Bronchial epithelial cell (primary cell): ENCODE data around the gene INPP5E. TPM values are rescaled to one million over a fixed set of nuclear protein-coding genes. Genes with fewer than 3 reads are reported as not detected.

Experiments
- DNase-seq: peaks from one replicate; pipeline ENCODE4 v3.0.0-alpha.2; 2010; ENCODE audit warnings: low read depth
- FAIRE-seq: peaks from 2 replicates; lab custom pipeline; 2011; peaks lifted over from hg19 to GRCh38; lab: Jason Lieb, UNC
- H3K27me3 ChIP-seq: 2 replicates; pipeline ENCODE4 v1.5.1; 2011; ENCODE audit warnings: low read length; ENCODE audit not compliant: control insufficient read depth, insufficient read depth
- H3K36me3 ChIP-seq: 2 replicates; pipeline ENCODE4 v1.5.1; 2011; ENCODE audit warnings: low read length; ENCODE audit not compliant: control insufficient read depth, insufficient read depth
- H3K4me3 ChIP-seq: 2 replicates; pipeline ENCODE4 v1.5.1; 2011; ENCODE audit warnings: mild to moderate bottlenecking, low read depth, low read length, control low read depth
- total RNA-seq: library from RNA; depleted of rRNA; stranded (reverse); fragments of >200 nt; gene quantifications from 2 replicates; pipeline ENCODE4 v1.2.1, GENCODE V29; 2014
- TF ChIP-seq, protein P1 (sequence below): IDR thresholded peaks from 2 replicates; pipeline ENCODE4 v1.5.1; 2011; ENCODE audit warnings: mild to moderate bottlenecking, moderate library complexity, low read length, control low read depth, inconsistent platforms; ENCODE audit not compliant: insufficient read depth, severe bottlenecking

Gene INPP5E
- total RNA-seq, 1 donor from 2014 or later = 2.4 TPM

GRCh38 chr9:136485049-136486045 is 45.7 kb upstream of the INPP5E start:
- H3K27me3 ChIP-seq = no peaks in the 10 kb centered on the region
- no peak for FAIRE-seq
- TF ChIP-seq, protein P1, sequence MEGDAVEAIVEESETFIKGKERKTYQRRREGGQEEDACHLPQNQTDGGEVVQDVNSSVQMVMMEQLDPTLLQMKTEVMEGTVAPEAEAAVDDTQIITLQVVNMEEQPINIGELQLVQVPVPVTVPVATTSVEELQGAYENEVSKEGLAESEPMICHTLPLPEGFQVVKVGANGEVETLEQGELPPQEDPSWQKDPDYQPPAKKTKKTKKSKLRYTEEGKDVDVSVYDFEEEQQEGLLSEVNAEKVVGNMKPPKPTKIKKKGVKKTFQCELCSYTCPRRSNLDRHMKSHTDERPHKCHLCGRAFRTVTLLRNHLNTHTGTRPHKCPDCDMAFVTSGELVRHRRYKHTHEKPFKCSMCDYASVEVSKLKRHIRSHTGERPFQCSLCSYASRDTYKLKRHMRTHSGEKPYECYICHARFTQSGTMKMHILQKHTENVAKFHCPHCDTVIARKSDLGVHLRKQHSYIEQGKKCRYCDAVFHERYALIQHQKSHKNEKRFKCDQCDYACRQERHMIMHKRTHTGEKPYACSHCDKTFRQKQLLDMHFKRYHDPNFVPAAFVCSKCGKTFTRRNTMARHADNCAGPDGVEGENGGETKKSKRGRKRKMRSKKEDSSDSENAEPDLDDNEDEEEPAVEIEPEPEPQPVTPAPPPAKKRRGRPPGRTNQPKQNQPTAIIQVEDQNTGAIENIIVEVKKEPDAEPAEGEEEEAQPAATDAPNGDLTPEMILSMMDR = peak; percentile 94
- no peaks in the 10 kb centered on the region for H3K36me3 ChIP-seq
- DNase-seq = peak; percentile 62
- peak overlapping the region; percentile 48 for H3K4me3 ChIP-seq

- H3K27me3 ChIP-seq = no peaks in the 10 kb centered on the region
- no peak for FAIRE-seq
- DNase-seq = peak; percentile 79
- H3K4me3 ChIP-seq = peak overlapping the region; percentile 48
- TF ChIP-seq, protein P1 = no peak
- H3K36me3 ChIP-seq = peaks cover 1% of the 10 kb centered on the region
Measured at GRCh38 chr9:136484153-136485048, 44.8 kb upstream of the INPP5E start.

DNA sequence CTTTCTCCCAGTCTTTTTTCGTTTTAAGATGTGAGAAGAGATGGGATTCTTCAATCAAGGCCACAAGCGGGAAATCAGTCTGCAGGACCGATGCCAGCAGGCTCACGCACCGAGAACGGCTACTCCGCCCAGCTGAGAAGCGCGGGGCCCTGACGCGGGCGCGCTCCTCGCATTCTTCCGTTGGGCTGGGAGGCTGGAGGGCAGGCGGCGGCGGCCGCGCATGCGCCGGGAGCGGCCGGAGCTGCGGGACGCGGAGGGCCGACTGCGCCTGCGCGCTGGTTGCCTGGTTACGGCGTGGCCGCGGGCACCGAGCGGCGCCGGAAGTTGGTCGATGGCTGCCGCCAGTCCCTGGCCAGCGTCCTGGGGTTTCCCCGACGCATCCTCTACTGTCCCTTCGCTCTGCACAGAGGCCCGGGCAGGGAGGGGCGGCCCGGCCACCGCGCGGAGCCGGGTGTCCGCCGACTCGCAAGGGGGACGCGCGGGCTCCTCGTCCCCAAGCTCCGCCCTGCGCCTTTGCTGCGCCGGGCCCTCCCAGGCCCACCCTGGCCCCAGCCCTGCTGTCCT is 44.0 kb upstream of the INPP5E start:
- FAIRE-seq (no peak), DNase-seq (peak; percentile 76)
- Histone ChIP-seq H3K4me3 (peak overlapping the region; percentile 48), H3K36me3 (peaks cover 1% of the 10 kb centered on the region), H3K27me3 (no peaks in the 10 kb centered on the region)
- TF ChIP-seq, protein P1 = no peak

GRCh38 chr9:136482793-136483588 is 43.3 kb upstream of the INPP5E start, which contains the start of gene SEC16A:
TSS of gene SEC16A (minus strand) at chr9:136483040. CDS start at chr9:136477615, 5,425 bp downstream.
- Histone ChIP-seq H3K36me3 (peaks cover 1% of the 10 kb centered on the region), H3K27me3 (no peaks in the 10 kb centered on the region), H3K4me3 (peak within 1 kb of the TSS; percentile 80)
- TF ChIP-seq, protein P1 = no peak
- FAIRE-seq (no peak), DNase-seq (peak; percentile 81)
